GM12892 (cell line): ENCODE results near the gene TRIM56.

Experiments
- POLR2A ChIP-seq: IDR thresholded peaks from 2 replicates; pipeline ENCODE4 v1.6.1; 2011; ENCODE audit warnings: low read depth, low read length, control low read depth
- POLR2AphosphoS5 ChIP-seq: IDR thresholded peaks from 2 replicates; pipeline ENCODE4 v1.6.1; 2011; ENCODE audit warnings: low read depth, low read length, control low read depth
- TAF1 ChIP-seq: IDR thresholded peaks from 2 replicates; pipeline ENCODE4 v1.6.1; 2011; ENCODE audit warnings: low read depth, mild to moderate bottlenecking, control low read depth, low read length, borderline replicate concordance

DNA sequence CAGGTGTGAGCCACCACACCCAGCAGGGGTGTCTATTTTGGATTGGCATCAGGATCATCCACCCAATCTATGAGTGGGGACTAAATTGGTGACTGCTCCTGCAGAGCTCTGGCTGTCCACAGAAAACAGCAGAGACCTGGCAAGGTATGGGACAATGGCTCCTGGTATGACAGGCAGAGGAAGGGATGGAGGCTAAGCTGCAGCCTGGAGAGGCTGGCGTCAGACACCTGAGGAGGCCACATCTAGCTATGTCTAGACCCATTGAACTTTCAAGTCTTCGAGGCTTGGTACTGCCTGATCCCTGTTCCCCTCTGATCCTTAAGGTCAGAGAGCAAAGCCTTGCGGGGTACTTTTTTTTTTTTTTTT lies 38.4 kb downstream of the TRIM56 start:
- TF ChIP-seq POLR2A (no peak), TAF1 (no peak), POLR2AphosphoS5 (no peak)
